Muscle layer of duodenum (tissue), 2 donors: ENCODE data around the gene CDIPT.
A peak's percentile ranks its signal among the peaks of the same experiment; 100 is the strongest.
"Not testable (repeated sequence)": the region's sequence is repeated elsewhere in the genome, so short reads cannot be mapped to it uniquely, and the experiment has no call there.

Experiments
- H3K27ac ChIP-seq: one replicate; pipeline ENCODE4 v1.7.0; 2013; ENCODE audit warnings: mild to moderate bottlenecking, low read length
- H3K27me3 ChIP-seq: one replicate; pipeline ENCODE4 v1.7.0; 2013; ENCODE audit warnings: low read depth, mild to moderate bottlenecking, control low read depth, low read length
- H3K36me3 ChIP-seq, 2 donors: one replicate each; pipeline ENCODE4 v1.7.0; 2013; ENCODE audit warnings: low read length in 2 of 2, control low read depth in 1 of 2, mild to moderate bottlenecking in 1 of 2; ENCODE audit not compliant: insufficient read depth in 2 of 2, control insufficient read depth in 1 of 2
- H3K4me1 ChIP-seq, 2 donors: one replicate each; pipeline ENCODE4 v1.7.0; 2013; ENCODE audit warnings: low read length in 2 of 2, mild to moderate bottlenecking in 2 of 2, control low read depth in 1 of 2, moderate library complexity in 1 of 2; ENCODE audit not compliant: insufficient read depth in 2 of 2, control insufficient read depth in 1 of 2
- H3K4me3 ChIP-seq, 2 donors: one replicate each; pipeline ENCODE4 v1.7.0; 2013; ENCODE audit warnings: low read length in 2 of 2, low read depth in 1 of 2, mild to moderate bottlenecking in 1 of 2
- H3K9me3 ChIP-seq, 2 donors: one replicate each; pipeline ENCODE4 v1.7.0; 2013; ENCODE audit warnings: low read length in 2 of 2, control low read depth in 1 of 2, mild to moderate bottlenecking in 1 of 2; ENCODE audit not compliant: control insufficient read depth in 1 of 2
- donor health status: healthy.

Gene CDIPT

GRCh38 chr16:29873319-29873718 is 10.3 kb upstream of the CDIPT start:
- Histone ChIP-seq H3K4me3 (no peak overlapping the region), H3K9me3 (peaks cover 0 to 3% of the 10 kb centered on the region in 2 donors)

GRCh38 chr16:29871822-29872546 is 9.0 kb upstream of the CDIPT start:
- Histone ChIP-seq H3K27me3 (peaks cover 15% of the 10 kb centered on the region), H3K4me3 (no peak overlapping the region), H3K36me3 (no peaks in the 10 kb centered on the region), H3K27ac (no peak overlapping the region), H3K9me3 (peaks cover 0 to 3% of the 10 kb centered on the region in 2 donors), H3K4me1 (peaks cover 0 to 5% of the 10 kb centered on the region in 2 donors)

More at GRCh38 chr16:29873319-29873718, 10.3 kb upstream of the CDIPT start:
- Histone ChIP-seq H3K27ac (no peak overlapping the region), H3K27me3 (peaks cover 25% of the 10 kb centered on the region), H3K4me1 (peaks cover 0 to 5% of the 10 kb centered on the region in 2 donors), H3K36me3 (no peaks in the 10 kb centered on the region)

DNA sequence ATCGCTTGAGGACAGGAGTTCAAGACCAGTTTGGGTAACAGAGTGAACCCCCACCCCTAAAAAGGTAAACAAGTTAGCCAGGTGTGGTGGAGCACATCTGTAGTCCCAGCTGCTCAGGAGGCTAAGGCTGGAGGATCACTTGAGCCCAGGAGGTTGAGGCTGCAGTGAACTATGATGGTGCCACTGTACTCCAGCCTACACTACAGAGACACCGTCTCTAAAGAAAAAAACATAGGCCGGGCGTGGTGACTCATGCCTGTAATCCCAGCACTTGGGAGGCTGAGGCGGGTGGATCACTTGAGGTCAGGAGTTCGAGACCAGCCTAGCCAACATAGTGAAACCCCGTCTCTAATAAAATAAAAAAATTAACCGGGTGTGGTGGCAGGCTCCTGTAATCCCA is 6.0 kb upstream of the CDIPT start:
- H3K9me3 ChIP-seq, H3K4me3 ChIP-seq, H3K4me1 ChIP-seq, H3K27me3 ChIP-seq, H3K27ac ChIP-seq, H3K36me3 ChIP-seq: not testable (repeated sequence)

DNA sequence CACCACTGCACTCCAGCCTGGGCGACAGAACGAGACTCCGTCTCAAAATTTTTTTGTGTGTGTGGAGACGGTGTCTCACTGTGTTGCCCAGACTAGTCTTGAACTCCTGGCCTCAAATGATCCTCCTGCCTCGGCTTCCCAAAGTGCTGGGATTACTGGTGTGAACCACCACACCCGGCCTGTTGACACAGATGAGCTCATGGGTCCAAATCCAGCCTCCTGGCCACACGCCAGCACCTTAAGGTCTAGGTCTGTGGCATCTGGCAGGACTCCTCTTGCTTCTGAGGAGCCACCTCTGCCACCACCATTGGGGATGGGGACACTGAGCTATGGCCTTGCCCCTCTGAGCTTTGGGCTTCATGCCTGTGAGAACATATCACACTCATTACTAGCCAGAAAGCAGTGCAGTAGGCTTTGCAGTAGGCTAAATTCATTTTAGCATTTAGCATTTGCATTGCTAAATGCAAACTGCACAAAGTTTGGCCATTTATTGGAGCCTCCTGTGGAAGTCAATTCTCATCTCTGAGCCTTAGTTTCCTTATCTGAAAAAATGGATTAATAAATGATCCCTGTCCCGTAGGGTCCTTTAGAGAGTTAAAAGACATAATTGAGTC is 5.5 kb upstream of the CDIPT start:
- Histone ChIP-seq H3K9me3 (no peaks in the 10 kb centered on the region), H3K36me3 (no peaks in the 10 kb centered on the region), H3K27ac (no peak overlapping the region), H3K27me3 (no peaks in the 10 kb centered on the region), H3K4me3 (no peak overlapping the region), H3K4me1 (peaks cover 0 to 4% of the 10 kb centered on the region in 2 donors)

GRCh38 chr16:29864205-29864604 is 1.2 kb upstream of the CDIPT start:
- H3K36me3 ChIP-seq, result peaks cover 12 to 21% of the 10 kb centered on the region in 2 donors
- H3K9me3 ChIP-seq, result no peaks in the 10 kb centered on the region
- peaks cover 5 to 23% of the 10 kb centered on the region in 2 donors for H3K4me1 ChIP-seq
- no peaks in the 10 kb centered on the region for H3K27me3 ChIP-seq
- H3K4me3 ChIP-seq, result no peak overlapping the region
- H3K27ac ChIP-seq, result no peak overlapping the region

DNA sequence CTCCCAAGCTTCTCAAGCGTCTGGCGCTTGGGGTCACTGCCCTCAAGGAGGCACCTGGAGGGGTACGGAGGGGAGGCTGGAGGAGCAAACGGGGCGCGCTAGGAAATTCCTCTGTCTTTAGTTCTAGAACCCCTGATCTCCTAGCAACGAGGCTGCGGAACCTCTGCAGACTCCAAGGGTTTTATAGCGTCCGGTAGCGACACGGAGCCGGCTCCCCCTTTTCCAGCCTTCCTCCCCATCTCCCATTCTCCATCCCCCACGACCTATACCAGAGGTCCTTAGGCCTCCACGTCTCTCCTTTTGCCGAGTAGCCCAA is 601 bp upstream of the CDIPT start:
- peaks cover 5 to 23% of the 10 kb centered on the region in 2 donors for H3K4me1 ChIP-seq
- H3K27me3 ChIP-seq, result no peaks in the 10 kb centered on the region
- H3K4me3 ChIP-seq, result peak overlapping the region in 1 of 2 donors; percentile 97
- peak overlapping the region; percentile 97 for H3K27ac ChIP-seq
- peaks cover 16 to 26% of the 10 kb centered on the region in 2 donors for H3K36me3 ChIP-seq
- no peaks in the 10 kb centered on the region for H3K9me3 ChIP-seq

- Histone ChIP-seq H3K36me3 (peaks cover 16 to 32% of the 10 kb centered on the region in 2 donors), H3K27me3 (no peaks in the 10 kb centered on the region), H3K27ac (peak overlapping the region; percentile 97)
These were observed 593 bp downstream of the CDIPT start for GRCh38 chr16:29862383-29862883.

DNA sequence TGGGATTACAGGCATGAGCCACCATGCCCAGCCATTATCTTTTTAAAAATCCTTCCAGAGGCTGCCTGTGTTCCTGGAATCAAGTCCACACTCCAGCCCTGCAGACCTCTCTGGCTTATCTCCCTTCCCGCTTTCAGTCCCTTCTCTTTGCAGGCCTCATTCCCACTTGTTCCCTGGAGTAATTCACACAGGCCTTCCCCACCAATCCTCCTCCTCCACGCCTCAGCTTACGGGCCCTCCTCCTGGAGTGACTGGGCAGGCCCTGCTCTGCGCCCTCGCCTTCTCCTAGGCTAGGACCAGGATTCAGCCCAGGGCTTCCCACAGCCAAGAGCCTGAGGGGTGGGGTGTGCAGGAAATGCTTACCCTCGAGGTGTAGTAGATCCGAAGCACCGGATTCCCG is 2.8 kb downstream of the CDIPT start:
- Histone ChIP-seq H3K36me3 (peaks cover 16 to 32% of the 10 kb centered on the region in 2 donors), H3K4me1 (peaks cover 5 to 23% of the 10 kb centered on the region in 2 donors), H3K27me3 (no peaks in the 10 kb centered on the region), H3K9me3 (no peaks in the 10 kb centered on the region), H3K27ac (no peak overlapping the region), H3K4me3 (no peak overlapping the region)

More at GRCh38 chr16:29862383-29862883, 593 bp downstream of the CDIPT start:
- Histone ChIP-seq H3K9me3 (no peaks in the 10 kb centered on the region), H3K4me1 (peaks cover 5 to 23% of the 10 kb centered on the region in 2 donors), H3K4me3 (peak overlapping the region; percentile 89 to 97)

DNA sequence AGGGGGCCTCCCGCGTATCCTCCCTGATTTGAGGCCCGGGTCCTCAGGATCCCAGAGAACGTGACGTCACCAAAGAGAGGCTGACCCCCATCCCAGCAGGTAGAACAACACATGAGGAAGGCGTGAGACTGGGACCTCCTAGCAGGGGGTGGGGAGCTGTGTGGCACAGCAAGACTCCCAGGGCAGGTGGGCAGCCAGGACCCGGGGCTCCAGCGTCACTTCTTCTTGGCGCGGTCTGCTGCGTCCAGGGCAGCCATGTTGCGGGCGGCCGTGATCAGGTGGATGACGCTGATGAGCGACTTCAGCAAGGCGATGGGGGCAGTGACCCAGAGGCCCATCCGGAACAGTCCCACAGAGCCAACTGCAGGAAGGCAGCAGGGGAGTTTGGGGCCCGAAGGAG is 4.1 kb downstream of the CDIPT start:
- no peak overlapping the region for H3K27ac ChIP-seq
- H3K9me3 ChIP-seq, result no peaks in the 10 kb centered on the region
- no peaks in the 10 kb centered on the region for H3K27me3 ChIP-seq
- peaks cover 5 to 23% of the 10 kb centered on the region in 2 donors for H3K4me1 ChIP-seq
- H3K4me3 ChIP-seq, result no peak overlapping the region
- peaks cover 16 to 32% of the 10 kb centered on the region in 2 donors for H3K36me3 ChIP-seq

GRCh38 chr16:29858149-29858849 is 4.7 kb downstream of the CDIPT start:
- no peaks in the 10 kb centered on the region for H3K27me3 ChIP-seq
- no peak overlapping the region for H3K27ac ChIP-seq
- H3K36me3 ChIP-seq, result peaks cover 16 to 32% of the 10 kb centered on the region in 2 donors
- peaks cover 5 to 18% of the 10 kb centered on the region in 2 donors for H3K4me1 ChIP-seq
- no peak overlapping the region for H3K4me3 ChIP-seq
- no peaks in the 10 kb centered on the region for H3K9me3 ChIP-seq

GRCh38 chr16:29857133-29857760 is 5.8 kb downstream of the CDIPT start:
- Histone ChIP-seq H3K9me3 (no peaks in the 10 kb centered on the region), H3K4me3 (no peak overlapping the region), H3K36me3 (peaks cover 16 to 32% of the 10 kb centered on the region in 2 donors), H3K27ac (no peak overlapping the region), H3K4me1 (peaks cover 5 to 15% of the 10 kb centered on the region in 2 donors), H3K27me3 (no peaks in the 10 kb centered on the region)
